ENCODE measurements around the gene DDIT4L.

GRCh38 chr4:100165809-100166208 is 24.5 kb downstream of the DDIT4L start:
- no peak for TF ChIP-seq EZH2 (IDR thresholded peaks at IDR 0.05; ENCODE audit: insufficient read depth, poor library complexity, severe bottlenecking)
- TF ChIP-seq EZH2phosphoT487 (IDR thresholded peaks at IDR 0.05; ENCODE audit: insufficient read depth, low read depth): no peak
